ENCODE measurements around the gene GGPS1. TPM values are rescaled to one million over a fixed set of nuclear protein-coding genes. Genes with fewer than 3 reads are reported as not detected.

GGPS1 gene
- total and polyA plus RNA-seq, 2 experiments from 2014 or later: 32.6 to 36.3 TPM

- Histone ChIP-seq H3K79me2 (peaks cover 82% of the 10 kb centered on the region), H3K27ac (no peak overlapping the region), H3K4me2 (peak overlapping the region; percentile 86), H4K20me1 (ENCODE audit: insufficient read depth, poor library complexity, severe bottlenecking) (peaks cover 72% of the 10 kb centered on the region), H3K9me3 (ENCODE audit: low read depth) (no peaks in the 10 kb centered on the region), H3K4me3 (peak overlapping the region; percentile 68), H2AFZ (no peak overlapping the region), H3K9me2 (replicated peaks; ENCODE audit: insufficient read depth) (no peaks in the 10 kb centered on the region), H3K27me3 (no peaks in the 10 kb centered on the region), H3K4me1 (ENCODE audit: insufficient read depth) (peaks cover 30% of the 10 kb centered on the region), H3K36me3 (replicated peaks; ENCODE audit: insufficient read depth, low read depth) (no peaks in the 10 kb centered on the region)
- 62% methylated on average over 2 of the region's 2 CpGs for WGBS (ENCODE audit: low lambda C conversion rate, missing lambda C conversion rate)
- DNase-seq (ENCODE audit: low spot score): no peak
- TF ChIP-seq EZH2 (IDR thresholded peaks at IDR 0.05; ENCODE audit: borderline replicate concordance): no peak
- TF ChIP-seq CTCF (IDR thresholded peaks at IDR 0.05; ENCODE audit: poor library complexity): no peak
- TF ChIP-seq EZH2phosphoT487 (IDR thresholded peaks at IDR 0.05; ENCODE audit: low read depth, severe bottlenecking, unreplicated experiment): no peak
These were observed 2.5 kb upstream of the GGPS1 start for GRCh38 chr1:235325854-235326253.

- Histone ChIP-seq H3K4me3 (peak overlapping the region; percentile 68), H4K20me1 (ENCODE audit: insufficient read depth, poor library complexity, severe bottlenecking) (peaks cover 72% of the 10 kb centered on the region), H3K36me3 (replicated peaks; ENCODE audit: insufficient read depth, low read depth) (no peaks in the 10 kb centered on the region), H3K27me3 (no peaks in the 10 kb centered on the region), H3K79me2 (peaks cover 82% of the 10 kb centered on the region), H3K4me2 (peak overlapping the region; percentile 86), H3K4me1 (ENCODE audit: insufficient read depth) (peaks cover 38% of the 10 kb centered on the region), H2AFZ (peak overlapping the region; percentile 14), H3K9me2 (replicated peaks; ENCODE audit: insufficient read depth) (no peaks in the 10 kb centered on the region), H3K9me3 (ENCODE audit: low read depth) (no peaks in the 10 kb centered on the region), H3K27ac (peak overlapping the region; percentile 93)
- TF ChIP-seq EZH2phosphoT487 (IDR thresholded peaks at IDR 0.05; ENCODE audit: low read depth, severe bottlenecking, unreplicated experiment): no peak
- TF ChIP-seq CTCF (IDR thresholded peaks at IDR 0.05; ENCODE audit: poor library complexity): no peak
- no peak for TF ChIP-seq EZH2 (IDR thresholded peaks at IDR 0.05; ENCODE audit: borderline replicate concordance)
- peak; percentile 58 for DNase-seq (ENCODE audit: low spot score)
- 1% methylated on average over 37 of the region's 78 CpGs for WGBS (ENCODE audit: low lambda C conversion rate, missing lambda C conversion rate)
These were observed 1.4 kb upstream of the GGPS1 start for GRCh38 chr1:235326719-235327558.

- peak within 1 kb of the TSS; percentile 45 for H2AFZ ChIP-seq
These were observed 655 bp upstream of the GGPS1 start, which contains the start of gene ARID4B for GRCh38 chr1:235327559-235328270. ARID4B (minus strand) TSS chr1:235328179; CDS start chr1:235326919, 1,260 bp downstream.

More at GRCh38 chr1:235327559-235328270, 655 bp upstream of the GGPS1 start, which contains the start of gene ARID4B:
- no peaks in the 10 kb centered on the region for H3K9me3 ChIP-seq (ENCODE audit: low read depth)
- peaks cover 70% of the 10 kb centered on the region for H4K20me1 ChIP-seq (ENCODE audit: insufficient read depth, poor library complexity, severe bottlenecking)
- H3K4me3 ChIP-seq: peak within 1 kb of the TSS; percentile 83
- no peak for DNase-seq (ENCODE audit: low spot score)
- H3K9me2 ChIP-seq (replicated peaks; ENCODE audit: insufficient read depth): no peaks in the 10 kb centered on the region
- H3K36me3 ChIP-seq (replicated peaks; ENCODE audit: insufficient read depth, low read depth): no peaks in the 10 kb centered on the region
- H3K27ac ChIP-seq: peak within 1 kb of the TSS; percentile 93
- H3K27me3 ChIP-seq: no peaks in the 10 kb centered on the region
- peaks cover 38% of the 10 kb centered on the region for H3K4me1 ChIP-seq (ENCODE audit: insufficient read depth)
- H3K79me2 ChIP-seq: peaks cover 82% of the 10 kb centered on the region
- WGBS (ENCODE audit: low lambda C conversion rate, missing lambda C conversion rate): 3% methylated on average over 37 of the region's 58 CpGs
- peak within 1 kb of the TSS; percentile 86 for H3K4me2 ChIP-seq
- no peak for TF ChIP-seq CTCF (IDR thresholded peaks at IDR 0.05; ENCODE audit: poor library complexity)

Measured in hepatocyte (in vitro differentiated cells).